SU-DHL-6 (cell line): ENCODE data around the gene MDN1.
"Not testable (repeated sequence)": the region's sequence is repeated elsewhere in the genome, so short reads cannot be mapped to it uniquely, and the experiment has no call there.

Source experiments
- EZH2phosphoT487 ChIP-seq: fragments of 200-600 bp; sonication (generic), shearing (Covaris generic); conservative IDR thresholded peaks from 2 replicates; pipeline ENCODE4 v1.6.1; 2018; ENCODE audit warnings: mild to moderate bottlenecking, antibody characterized with exemption, low read length, moderate library complexity, mixed read lengths
- TF ChIP-seq, protein P1 (sequence below): fragments of 200-600 bp; sonication (generic); IDR thresholded peaks from one replicate; pipeline ENCODE4 v1.5.1; 2017; ENCODE audit warnings: antibody characterized with exemption, mild to moderate bottlenecking, low read length, moderate library complexity; ENCODE audit not compliant: insufficient read depth, poor library complexity, severe bottlenecking

DNA sequence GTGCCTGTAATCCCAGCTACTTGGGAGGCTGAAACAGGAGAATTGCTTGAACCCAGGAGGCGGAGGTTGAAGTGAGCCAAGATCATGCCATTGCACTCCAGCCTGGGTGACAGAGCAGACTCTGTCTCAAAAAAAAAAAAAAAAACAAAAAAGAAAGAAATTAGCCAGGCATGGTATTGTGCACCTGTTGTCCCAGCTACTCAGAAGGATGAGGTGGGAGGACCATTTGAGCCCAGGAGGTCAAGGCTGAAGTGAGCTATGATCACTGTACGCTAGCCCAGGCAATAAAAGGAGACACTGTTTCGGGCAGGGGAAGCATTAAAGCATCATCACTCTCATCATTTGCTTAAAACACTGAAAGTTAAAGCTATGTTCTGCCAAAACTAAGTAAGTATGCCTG is 6.2 kb downstream of the MDN1 start:
- TF ChIP-seq, protein P1, sequence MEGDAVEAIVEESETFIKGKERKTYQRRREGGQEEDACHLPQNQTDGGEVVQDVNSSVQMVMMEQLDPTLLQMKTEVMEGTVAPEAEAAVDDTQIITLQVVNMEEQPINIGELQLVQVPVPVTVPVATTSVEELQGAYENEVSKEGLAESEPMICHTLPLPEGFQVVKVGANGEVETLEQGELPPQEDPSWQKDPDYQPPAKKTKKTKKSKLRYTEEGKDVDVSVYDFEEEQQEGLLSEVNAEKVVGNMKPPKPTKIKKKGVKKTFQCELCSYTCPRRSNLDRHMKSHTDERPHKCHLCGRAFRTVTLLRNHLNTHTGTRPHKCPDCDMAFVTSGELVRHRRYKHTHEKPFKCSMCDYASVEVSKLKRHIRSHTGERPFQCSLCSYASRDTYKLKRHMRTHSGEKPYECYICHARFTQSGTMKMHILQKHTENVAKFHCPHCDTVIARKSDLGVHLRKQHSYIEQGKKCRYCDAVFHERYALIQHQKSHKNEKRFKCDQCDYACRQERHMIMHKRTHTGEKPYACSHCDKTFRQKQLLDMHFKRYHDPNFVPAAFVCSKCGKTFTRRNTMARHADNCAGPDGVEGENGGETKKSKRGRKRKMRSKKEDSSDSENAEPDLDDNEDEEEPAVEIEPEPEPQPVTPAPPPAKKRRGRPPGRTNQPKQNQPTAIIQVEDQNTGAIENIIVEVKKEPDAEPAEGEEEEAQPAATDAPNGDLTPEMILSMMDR = not testable (repeated sequence)
- TF ChIP-seq EZH2phosphoT487 = not testable (repeated sequence)
